ENCODE results near the gene ZNF451.

- TF ChIP-seq POLR2AphosphoS5 (IDR thresholded peaks at IDR 0.05; ENCODE audit: borderline replicate concordance, low read depth, low read length) (no peak), EZH2 (IDR thresholded peaks at IDR 0.05) (no peak)
Measured at GRCh38 chr6:57094689-57095088, 4.7 kb downstream of the ZNF451 start.
